ENCODE data around the gene CLCN6. TPM values are rescaled to one million over a fixed set of nuclear protein-coding genes. Genes with fewer than 3 reads are reported as not detected.

The CLCN6 gene
- polyA plus RNA-seq, 3 donors from 2014 or later: 1.1 to 3.6 (median 1.5) TPM

GRCh38 chr1:11770011-11770410, 36.0 kb upstream of the CLCN6 start:
- H3K9me3 Mint-ChIP-seq: no peaks in the 10 kb centered on the region
- peaks cover 0 to 3% (median 2%) of the 10 kb centered on the region in 3 donors for H3K27me3 Mint-ChIP-seq (ENCODE audit: low read depth in 3 of 3)
- no peaks in the 10 kb centered on the region for H3K36me3 Mint-ChIP-seq
- DNase-seq: no peak
- H3K4me3 Mint-ChIP-seq: no peak overlapping the region
- no peak overlapping the region for H3K27ac Mint-ChIP-seq
- H3K4me1 Mint-ChIP-seq: no peaks in the 10 kb centered on the region

- Mint-ChIP-seq H3K27ac (no peak overlapping the region), H3K4me3 (no peak overlapping the region), H3K36me3 (no peaks in the 10 kb centered on the region), H3K9me3 (no peaks in the 10 kb centered on the region), H3K4me1 (no peaks in the 10 kb centered on the region), H3K27me3 (ENCODE audit: low read depth in 3 of 3) (peaks cover 0 to 1% (median 0%) of the 10 kb centered on the region in 3 donors)
- DNase-seq: no peak
Measured at GRCh38 chr1:11771481-11772043, 34.4 kb upstream of the CLCN6 start.

- Mint-ChIP-seq H3K4me3 (no peak overlapping the region), H3K27ac (no peak overlapping the region), H3K9me3 (no peaks in the 10 kb centered on the region), H3K36me3 (no peaks in the 10 kb centered on the region), H3K27me3 (ENCODE audit: low read depth in 3 of 3) (peaks cover 0 to 1% (median 0%) of the 10 kb centered on the region in 3 donors), H3K4me1 (no peaks in the 10 kb centered on the region)
- no peak for DNase-seq
Measured at GRCh38 chr1:11772458-11772857, 33.5 kb upstream of the CLCN6 start.

GRCh38 chr1:11774753-11775152, 31.2 kb upstream of the CLCN6 start:
- H3K4me3 Mint-ChIP-seq: no peak overlapping the region
- H3K27ac Mint-ChIP-seq: no peak overlapping the region
- no peaks in the 10 kb centered on the region for H3K4me1 Mint-ChIP-seq
- peaks cover 0 to 1% (median 0%) of the 10 kb centered on the region in 3 donors for H3K27me3 Mint-ChIP-seq (ENCODE audit: low read depth in 3 of 3)
- DNase-seq: no peak
- no peaks in the 10 kb centered on the region for H3K36me3 Mint-ChIP-seq
- H3K9me3 Mint-ChIP-seq: no peaks in the 10 kb centered on the region

- Mint-ChIP-seq H3K4me3 (no peak overlapping the region), H3K27ac (no peak overlapping the region), H3K4me1 (no peaks in the 10 kb centered on the region), H3K36me3 (no peaks in the 10 kb centered on the region), H3K27me3 (ENCODE audit: low read depth in 3 of 3) (peaks cover 0 to 4% (median 0%) of the 10 kb centered on the region in 3 donors), H3K9me3 (no peaks in the 10 kb centered on the region)
- DNase-seq: no peak
Measured at GRCh38 chr1:11777658-11778322, 28.2 kb upstream of the CLCN6 start.

GRCh38 chr1:11778336-11778735, 27.7 kb upstream of the CLCN6 start:
- Mint-ChIP-seq H3K4me1 (no peaks in the 10 kb centered on the region), H3K4me3 (no peak overlapping the region), H3K27ac (no peak overlapping the region), H3K36me3 (no peaks in the 10 kb centered on the region), H3K27me3 (ENCODE audit: low read depth in 3 of 3) (peaks cover 0 to 4% (median 0%) of the 10 kb centered on the region in 3 donors), H3K9me3 (no peaks in the 10 kb centered on the region)
- DNase-seq: no peak

- Mint-ChIP-seq H3K9me3 (no peaks in the 10 kb centered on the region), H3K36me3 (no peaks in the 10 kb centered on the region), H3K27ac (no peak overlapping the region), H3K4me3 (no peak overlapping the region), H3K4me1 (peaks cover 0 to 1% of the 10 kb centered on the region in 2 donors), H3K27me3 (ENCODE audit: low read depth in 3 of 3) (peaks cover 0 to 4% (median 0%) of the 10 kb centered on the region in 3 donors)
- DNase-seq: no peak
Measured at GRCh38 chr1:11778844-11779623, 27.0 kb upstream of the CLCN6 start.

- Mint-ChIP-seq H3K4me1 (peaks cover 0 to 3% of the 10 kb centered on the region in 2 donors), H3K4me3 (no peak overlapping the region), H3K36me3 (no peaks in the 10 kb centered on the region), H3K9me3 (no peaks in the 10 kb centered on the region), H3K27me3 (ENCODE audit: low read depth in 3 of 3) (peaks cover 0 to 4% (median 0%) of the 10 kb centered on the region in 3 donors), H3K27ac (no peak overlapping the region)
- no peak for DNase-seq
Measured at GRCh38 chr1:11779715-11780379, 26.1 kb upstream of the CLCN6 start.

- Mint-ChIP-seq H3K9me3 (no peaks in the 10 kb centered on the region), H3K36me3 (no peaks in the 10 kb centered on the region), H3K4me3 (no peak overlapping the region), H3K4me1 (peaks cover 0 to 9% of the 10 kb centered on the region in 2 donors), H3K27ac (peak overlapping the region in 1 of 6 donors; percentile 61), H3K27me3 (ENCODE audit: low read depth in 3 of 3) (peaks cover 0 to 4% (median 0%) of the 10 kb centered on the region in 3 donors)
- DNase-seq: no peak
Measured at GRCh38 chr1:11780380-11781147, 25.4 kb upstream of the CLCN6 start.

- H3K4me1 Mint-ChIP-seq: peaks cover 0 to 9% of the 10 kb centered on the region in 2 donors
- H3K27me3 Mint-ChIP-seq (ENCODE audit: low read depth in 3 of 3): peaks cover 0 to 2% (median 0%) of the 10 kb centered on the region in 3 donors
Measured at GRCh38 chr1:11781297-11781696, 24.7 kb upstream of the CLCN6 start.

GRCh38 chr1:11782127-11782708, 23.8 kb upstream of the CLCN6 start:
- H3K4me1 Mint-ChIP-seq: peaks cover 0 to 9% of the 10 kb centered on the region in 2 donors
- H3K36me3 Mint-ChIP-seq: no peaks in the 10 kb centered on the region
- DNase-seq: no peak
- H3K27me3 Mint-ChIP-seq (ENCODE audit: low read depth in 3 of 3): peaks cover 0 to 2% (median 0%) of the 10 kb centered on the region in 3 donors
- no peak overlapping the region for H3K4me3 Mint-ChIP-seq
- H3K27ac Mint-ChIP-seq: no peak overlapping the region
- H3K9me3 Mint-ChIP-seq: no peaks in the 10 kb centered on the region

More at GRCh38 chr1:11781297-11781696, 24.7 kb upstream of the CLCN6 start:
- no peak for DNase-seq
- no peaks in the 10 kb centered on the region for H3K36me3 Mint-ChIP-seq
- no peak overlapping the region for H3K4me3 Mint-ChIP-seq
- no peaks in the 10 kb centered on the region for H3K9me3 Mint-ChIP-seq
- H3K27ac Mint-ChIP-seq: no peak overlapping the region

- Mint-ChIP-seq H3K4me1 (peaks cover 0 to 9% of the 10 kb centered on the region in 2 donors), H3K9me3 (no peaks in the 10 kb centered on the region), H3K27me3 (ENCODE audit: low read depth in 3 of 3) (peaks cover 0 to 2% (median 0%) of the 10 kb centered on the region in 3 donors), H3K4me3 (peak overlapping the region in 2 of 5 donors; percentile 15 to 29), H3K36me3 (no peaks in the 10 kb centered on the region), H3K27ac (no peak overlapping the region)
- no peak for DNase-seq
Measured at GRCh38 chr1:11783556-11783955, 22.4 kb upstream of the CLCN6 start.

Data from immature natural killer cell (primary cell).